Measurements from ENCODE around the gene GOLGA3. TPM values are rescaled to one million over a fixed set of nuclear protein-coding genes. Genes with fewer than 3 reads are reported as not detected.
"Not testable (repeated sequence)": the region's sequence is repeated elsewhere in the genome, so short reads cannot be mapped to it uniquely, and the experiment has no call there.

The GOLGA3 gene
- polyA plus RNA-seq, 1 experiment: 22.6 TPM

DNA sequence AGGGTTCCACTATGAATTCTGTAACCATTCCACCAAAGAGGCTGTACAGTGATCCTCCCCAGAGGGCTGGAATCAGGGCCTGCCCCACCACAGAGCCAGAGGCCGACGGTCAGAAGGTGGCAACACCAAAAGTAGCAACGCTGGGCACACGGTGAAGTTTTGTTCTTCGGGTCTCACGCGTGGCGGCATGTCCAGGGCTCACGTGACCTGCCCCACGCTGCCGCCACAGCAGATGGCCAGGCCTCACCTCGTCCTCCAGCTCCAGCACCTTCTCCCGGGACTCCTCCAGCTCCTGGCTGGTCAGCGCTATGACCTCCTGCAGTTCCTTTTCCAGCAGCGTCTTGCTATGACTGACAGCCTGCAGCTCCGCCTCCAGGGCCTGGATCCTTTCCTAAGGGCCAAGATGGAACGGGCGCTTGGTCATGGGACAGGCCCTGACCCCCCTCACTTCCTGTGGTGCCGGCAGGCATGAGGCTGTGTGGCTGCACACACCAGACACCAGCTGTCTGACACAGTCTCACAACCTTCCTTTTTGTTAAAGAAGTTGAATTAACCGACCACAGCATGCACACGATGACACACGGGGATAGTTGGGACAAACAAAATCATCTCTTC is 44.6 kb downstream of the GOLGA3 start:
- TF ChIP-seq, protein P1, sequence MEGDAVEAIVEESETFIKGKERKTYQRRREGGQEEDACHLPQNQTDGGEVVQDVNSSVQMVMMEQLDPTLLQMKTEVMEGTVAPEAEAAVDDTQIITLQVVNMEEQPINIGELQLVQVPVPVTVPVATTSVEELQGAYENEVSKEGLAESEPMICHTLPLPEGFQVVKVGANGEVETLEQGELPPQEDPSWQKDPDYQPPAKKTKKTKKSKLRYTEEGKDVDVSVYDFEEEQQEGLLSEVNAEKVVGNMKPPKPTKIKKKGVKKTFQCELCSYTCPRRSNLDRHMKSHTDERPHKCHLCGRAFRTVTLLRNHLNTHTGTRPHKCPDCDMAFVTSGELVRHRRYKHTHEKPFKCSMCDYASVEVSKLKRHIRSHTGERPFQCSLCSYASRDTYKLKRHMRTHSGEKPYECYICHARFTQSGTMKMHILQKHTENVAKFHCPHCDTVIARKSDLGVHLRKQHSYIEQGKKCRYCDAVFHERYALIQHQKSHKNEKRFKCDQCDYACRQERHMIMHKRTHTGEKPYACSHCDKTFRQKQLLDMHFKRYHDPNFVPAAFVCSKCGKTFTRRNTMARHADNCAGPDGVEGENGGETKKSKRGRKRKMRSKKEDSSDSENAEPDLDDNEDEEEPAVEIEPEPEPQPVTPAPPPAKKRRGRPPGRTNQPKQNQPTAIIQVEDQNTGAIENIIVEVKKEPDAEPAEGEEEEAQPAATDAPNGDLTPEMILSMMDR (IDR thresholded peaks at IDR 0.05; ENCODE audit: low read depth, low read length): no peak
- ChIA-PET POLR2A (no interaction called here), CTCF (no interaction called here)

DNA sequence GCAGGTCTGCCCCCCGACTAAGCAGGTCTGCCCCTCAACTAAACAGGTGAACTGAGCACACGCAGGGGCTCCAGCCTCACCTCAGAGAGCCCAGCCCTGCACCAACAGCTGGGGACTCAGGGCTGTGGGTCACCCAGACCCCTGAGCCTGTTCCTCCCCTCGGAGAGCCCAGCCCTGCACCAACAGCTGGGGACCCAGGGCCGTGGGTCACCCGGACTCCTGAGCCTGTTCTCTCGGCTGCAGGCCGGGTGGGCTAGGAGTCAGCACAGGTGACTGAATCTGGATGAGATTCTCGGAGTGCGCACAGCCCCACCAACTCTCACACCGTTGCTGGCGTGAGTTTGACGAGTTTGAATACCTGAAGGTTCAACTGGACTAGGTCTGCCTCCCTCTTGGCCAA is 46.7 kb downstream of the GOLGA3 start:
- no peak for DNase-seq (ENCODE audit: low read depth, low spot score)
- no peak overlapping the region for H3K4me3 ChIP-seq (ENCODE audit: low read depth, low read length)
- TF ChIP-seq, protein P1 (IDR thresholded peaks at IDR 0.05; ENCODE audit: low read depth, low read length): no peak
- H3K9me3 ChIP-seq (ENCODE audit: control insufficient read depth, insufficient read depth, low read length): no peaks in the 10 kb centered on the region; the same call in 1 of the 2 replicates
- POLR2A ChIA-PET: interaction anchor here (0.6 kb wide), 1 partner anchor 19 kb away, joined by 4 read pairs; no protein-coding TSS in a partner anchor
- CTCF ChIA-PET: interaction anchor here (0.6 kb wide), 1 partner anchor 1027 kb away, joined by 4 read pairs; no protein-coding TSS in a partner anchor
- no peak overlapping the region for H3K27ac ChIP-seq (ENCODE audit: low read depth, low read length)
- H3K27me3 ChIP-seq (ENCODE audit: control insufficient read depth, insufficient read depth, low read length): no peaks in the 10 kb centered on the region

More for the DNA sequence above, 44.6 kb downstream of the GOLGA3 start:
- Histone ChIP-seq H3K27me3 (ENCODE audit: control insufficient read depth, insufficient read depth, low read length) (no peaks in the 10 kb centered on the region), H3K9me3 (ENCODE audit: control insufficient read depth, insufficient read depth, low read length) (peaks cover 2% of the 10 kb centered on the region; the same call in 1 of the 2 replicates), H3K27ac (ENCODE audit: low read depth, low read length) (no peak overlapping the region), H3K4me3 (ENCODE audit: low read depth, low read length) (no peak overlapping the region)
- DNase-seq (ENCODE audit: low read depth, low spot score): no peak

DNA sequence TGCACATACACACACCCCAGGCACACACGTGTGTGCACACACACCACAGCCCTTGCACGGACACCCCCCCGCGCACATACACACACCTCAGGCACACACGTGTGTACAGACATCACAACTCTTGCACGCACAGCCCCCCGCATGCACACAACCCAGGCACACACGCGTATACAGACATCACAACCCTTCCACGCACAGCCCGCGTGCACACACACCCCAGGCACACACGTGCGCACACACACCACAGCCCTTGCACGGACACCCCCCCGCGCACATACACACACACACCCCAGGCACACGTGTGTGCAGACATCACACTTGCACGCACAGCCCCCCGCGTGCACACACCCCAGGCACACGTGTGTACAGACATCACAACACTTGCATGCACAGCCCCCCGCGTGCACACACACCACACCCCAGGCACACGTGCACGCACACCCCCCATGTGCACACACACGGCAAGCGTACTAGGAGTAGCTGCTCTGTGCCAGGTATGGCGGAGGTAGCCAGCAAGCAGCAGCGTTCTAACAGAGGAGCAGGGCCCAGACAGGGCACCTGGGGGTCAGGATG is 48.8 kb downstream of the GOLGA3 start:
- CTCF ChIA-PET: interaction anchor here (0.5 kb wide), 1 partner anchor 79 kb away, joined by 4 read pairs; no protein-coding TSS in a partner anchor
- Histone ChIP-seq H3K27me3 (ENCODE audit: control insufficient read depth, insufficient read depth, low read length) (no peaks in the 10 kb centered on the region), H3K4me3 (ENCODE audit: low read depth, low read length) (no peak overlapping the region), H3K27ac (ENCODE audit: low read depth, low read length) (no peak overlapping the region), H3K9me3 (ENCODE audit: control insufficient read depth, insufficient read depth, low read length) (no peaks in the 10 kb centered on the region; the same call in 1 of the 2 replicates)
- TF ChIP-seq, protein P1 (IDR thresholded peaks at IDR 0.05; ENCODE audit: low read depth, low read length): no peak
- no peak for DNase-seq (ENCODE audit: low read depth, low spot score)
- POLR2A ChIA-PET: no interaction called here

DNA sequence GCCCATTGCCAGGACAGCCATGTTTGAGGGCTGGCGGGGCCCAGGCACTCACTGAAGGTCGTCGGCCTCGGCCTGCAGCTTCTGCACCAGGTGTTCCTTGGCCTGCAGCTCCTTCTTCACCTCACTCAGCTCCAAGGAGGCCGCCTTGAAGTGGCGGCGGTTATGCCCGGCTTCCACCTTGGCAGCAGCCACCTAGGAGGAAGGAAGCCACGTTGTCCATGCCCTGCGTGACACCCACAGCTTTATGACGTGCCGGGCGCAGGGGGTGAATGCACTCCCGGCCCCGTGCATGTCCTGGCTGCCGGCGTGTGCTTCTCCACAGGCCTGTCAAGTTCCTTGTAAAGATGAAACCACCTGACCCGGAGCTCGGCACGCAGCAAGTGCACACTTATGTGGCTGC is 51.1 kb downstream of the GOLGA3 start:
- ChIA-PET CTCF (no interaction called here), POLR2A (no interaction called here)
- no peak for DNase-seq (ENCODE audit: low read depth, low spot score)
- Histone ChIP-seq H3K9me3 (ENCODE audit: control insufficient read depth, insufficient read depth, low read length) (no peaks in the 10 kb centered on the region; the same call in 1 of the 2 replicates), H3K4me3 (ENCODE audit: low read depth, low read length) (no peak overlapping the region), H3K27ac (ENCODE audit: low read depth, low read length) (no peak overlapping the region), H3K27me3 (ENCODE audit: control insufficient read depth, insufficient read depth, low read length) (no peaks in the 10 kb centered on the region)
- TF ChIP-seq, protein P1 (IDR thresholded peaks at IDR 0.05; ENCODE audit: low read depth, low read length): no peak

DNA sequence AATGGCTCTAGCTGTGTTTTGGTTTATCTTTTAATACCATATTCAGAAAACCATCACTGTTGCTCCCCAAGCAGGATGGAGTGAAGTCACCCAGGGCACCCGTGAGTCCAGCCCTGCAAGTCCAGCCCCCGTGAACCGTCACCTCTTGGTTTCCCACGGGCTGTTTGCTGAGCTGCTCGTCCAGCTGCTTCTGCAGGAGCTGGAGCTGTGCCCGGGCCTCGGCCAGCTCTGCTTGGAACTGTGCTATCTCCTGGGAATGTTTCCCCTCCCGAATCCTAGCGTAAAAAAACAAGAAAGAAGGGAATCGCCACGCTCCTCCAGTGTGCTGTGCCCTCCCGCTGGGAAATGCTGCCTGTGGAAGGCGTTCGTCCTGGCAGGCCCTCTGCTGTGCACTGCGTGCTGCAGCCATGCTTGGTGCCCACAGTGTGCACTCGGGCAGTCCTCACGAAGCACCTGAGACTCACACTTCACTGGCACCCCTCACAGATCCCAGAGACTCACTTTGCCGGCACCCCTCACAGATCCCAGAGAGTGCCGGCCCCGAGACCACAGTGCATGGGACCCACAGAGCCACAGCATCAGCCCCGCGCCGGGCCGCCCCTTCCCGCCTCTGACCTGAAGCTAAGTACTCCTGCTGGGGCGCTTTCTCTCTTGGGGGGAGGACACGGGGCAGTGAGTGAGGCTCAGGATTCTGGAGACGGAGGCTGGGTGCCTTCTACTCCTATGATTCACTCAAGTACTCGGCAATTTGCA is 51.7 kb downstream of the GOLGA3 start:
- Histone ChIP-seq H3K4me3 (ENCODE audit: low read depth, low read length) (no peak overlapping the region), H3K27me3 (ENCODE audit: control insufficient read depth, insufficient read depth, low read length) (no peaks in the 10 kb centered on the region), H3K27ac (ENCODE audit: low read depth, low read length) (peak overlapping the region; percentile 31), H3K9me3 (ENCODE audit: control insufficient read depth, insufficient read depth, low read length) (no peaks in the 10 kb centered on the region; the same call in 1 of the 2 replicates)
- CTCF ChIA-PET: no interaction called here
- POLR2A ChIA-PET: no interaction called here
- DNase-seq (ENCODE audit: low read depth, low spot score): no peak
- TF ChIP-seq, protein P1 (IDR thresholded peaks at IDR 0.05; ENCODE audit: low read depth, low read length): no peak

DNA sequence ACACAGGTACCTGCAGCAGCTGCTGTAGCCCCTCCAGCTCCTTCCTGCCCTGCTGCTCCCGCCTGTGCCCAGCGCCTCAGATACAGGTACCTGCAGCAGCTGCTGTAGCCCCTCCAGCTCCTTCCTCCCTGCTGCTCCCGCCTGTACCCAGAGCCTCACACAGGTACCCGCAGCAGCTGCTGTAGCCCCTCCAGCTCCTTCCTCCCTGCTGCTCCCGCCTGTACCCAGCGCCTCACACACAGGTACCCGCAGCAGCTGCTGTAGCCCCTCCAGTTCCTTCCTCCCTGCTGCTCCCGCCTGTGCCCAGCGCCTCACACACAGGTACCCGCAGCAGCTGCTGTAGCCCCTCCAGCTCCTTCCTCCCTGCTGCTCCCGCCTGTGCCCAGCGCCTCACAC is 52.4 kb downstream of the GOLGA3 start:
- DNase-seq (ENCODE audit: low read depth, low spot score); H3K27me3 ChIP-seq (ENCODE audit: control insufficient read depth, insufficient read depth, low read length); POLR2A ChIA-PET; CTCF ChIA-PET; H3K9me3 ChIP-seq (ENCODE audit: control insufficient read depth, insufficient read depth, low read length); H3K4me3 ChIP-seq (ENCODE audit: low read depth, low read length): not testable (repeated sequence)
- peak overlapping the region; percentile 31 for H3K27ac ChIP-seq (ENCODE audit: low read depth, low read length)
